ENCODE measurements around the gene ZDHHC17. TPM values are rescaled to one million over a fixed set of nuclear protein-coding genes. Genes with fewer than 3 reads are reported as not detected.

ZDHHC17 gene
- total RNA-seq, 4 donors from 2014 or later, result 26.2 to 41.9 (median 38.0) TPM

DNA sequence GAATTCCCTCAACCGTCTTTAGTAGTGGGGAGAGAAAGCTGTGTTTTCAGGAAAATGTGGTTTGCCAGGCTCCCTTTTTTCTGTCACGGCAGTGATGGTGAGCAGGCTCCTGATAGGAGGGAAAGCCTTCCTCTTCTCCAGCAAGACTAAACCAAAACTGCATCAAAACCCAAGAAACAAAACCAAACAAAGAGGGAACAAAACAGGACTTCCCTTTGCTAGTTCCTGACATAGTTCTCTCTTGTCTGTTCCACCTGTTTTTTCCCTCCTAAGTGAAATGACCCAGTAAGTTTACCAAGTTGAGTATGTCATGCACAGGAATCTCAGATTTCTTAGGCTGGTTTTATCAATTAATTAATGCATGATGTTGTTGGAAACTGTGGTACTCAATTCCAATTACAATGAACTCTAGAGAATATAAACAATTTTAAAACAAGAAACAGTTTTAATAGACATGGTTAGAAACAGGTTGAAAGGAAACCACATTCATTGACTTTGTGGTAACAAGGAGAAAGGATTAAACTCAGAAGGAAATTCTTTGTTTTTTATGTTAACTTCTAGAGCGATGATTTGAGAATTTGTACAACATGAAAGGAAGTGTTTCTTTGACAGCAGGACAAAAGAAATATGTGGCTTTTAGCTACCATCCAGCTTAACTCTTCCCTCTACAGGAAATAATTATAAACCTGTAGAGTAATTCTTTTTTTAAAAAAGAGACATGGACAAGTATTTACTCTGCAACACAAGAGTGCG lies 137.9 kb downstream of the ZDHHC17 start:
- TF ChIP-seq POLR2A (IDR thresholded peaks at IDR 0.05; ENCODE audit: low read depth), result no peak
- TF ChIP-seq EP300 (IDR thresholded peaks at IDR 0.05), result no peak
- no peak for TF ChIP-seq POLR2AphosphoS5 (IDR thresholded peaks at IDR 0.05)
- no peak for TF ChIP-seq CTCF (IDR thresholded peaks at IDR 0.05)
- WGBS, result 66% methylated on average over 4 of the region's 4 CpGs
- H3K27ac ChIP-seq (replicated peaks in 1 of 4), result no peak overlapping the region
- peaks cover 3 to 13% (median 11%) of the 10 kb centered on the region in 4 donors for H3K4me1 ChIP-seq
- H3K36me3 ChIP-seq, result no peaks in the 10 kb centered on the region
- intact Hi-C loops (cut with DNase I), result no loop called here
- no peaks in the 10 kb centered on the region for H3K9me3 ChIP-seq
- H3K4me3 ChIP-seq, result no peak overlapping the region
- DNase-seq (ENCODE audit: extremely low spot score), result no peak
- no peaks in the 10 kb centered on the region for H3K27me3 ChIP-seq

Other genes starting within 250 kb of the ZDHHC17 start
- 10 to 100 TPM; 50.0 to 55.0 (median 54.7) TPM for gene OSBPL8, start 204.3 kb upstream of the ZDHHC17 start, total RNA-seq
- gene CSRP2, start 114.9 kb downstream of the ZDHHC17 start, total RNA-seq, result 100 to 1,000 TPM in 1 of 4 donors, 10 to 100 TPM in 3; 46.1 to 129 (median 74.8) TPM

Data from esophagus muscularis mucosa (tissue), 4 donors.